DMS53 treated with DMSO at 0.1 percent for 48 hours (cell line): ENCODE results near the gene ZNF529.
"Not testable (repeated sequence)": the region's sequence is repeated elsewhere in the genome, so short reads cannot be mapped to it uniquely, and the experiment has no call there.

ENCODE experiments used
- DNase-seq: peaks from one replicate; lab custom pipeline; 2025; ENCODE audit not compliant: unreplicated experiment; lab: John Stamatoyannopoulos, UW

Gene ZNF529

GRCh38 chr19:36573020-36573894, at the start of gene ZNF529:
TSS of gene ZNF529 (minus strand) at chr19:36573292. CDS start at chr19:36572346, 946 bp downstream.
- peak; percentile 96 for DNase-seq

GRCh38 chr19:36605877-36606478, 32.9 kb upstream of the ZNF529 start:
- DNase-seq = no peak

GRCh38 chr19:36605101-36605876, 32.2 kb upstream of the ZNF529 start, which contains the start of gene ZNF382:
TSS of gene ZNF382 (plus strand) at chr19:36605313. CDS start at chr19:36609915, 4,602 bp downstream.
- DNase-seq = peak; percentile 9

- DNase-seq = peak; percentile 20
Observed at GRCh38 chr19:36604656-36605100, 31.6 kb upstream of the ZNF529 start.

GRCh38 chr19:36602681-36603080, 29.6 kb upstream of the ZNF529 start:
- DNase-seq = not testable (repeated sequence)

- no peak for DNase-seq
Observed at GRCh38 chr19:36579255-36579654, 6.2 kb upstream of the ZNF529 start.

- peak; percentile 11 for DNase-seq
Observed at GRCh38 chr19:36577271-36577996, 4.3 kb upstream of the ZNF529 start.

- DNase-seq = no peak
Observed at GRCh38 chr19:36574741-36575140, 1.6 kb upstream of the ZNF529 start.

GRCh38 chr19:36573895-36574720, 1.0 kb upstream of the ZNF529 start:
- no peak for DNase-seq

GRCh38 chr19:36572593-36573019, 486 bp downstream of the ZNF529 start:
- DNase-seq = no peak

GRCh38 chr19:36564391-36564790, 8.7 kb downstream of the ZNF529 start:
- no peak for DNase-seq

- DNase-seq = peak; percentile 22
Observed at GRCh38 chr19:36547001-36547732, 25.9 kb downstream of the ZNF529 start.

GRCh38 chr19:36528921-36529518, 44.1 kb downstream of the ZNF529 start:
- DNase-seq = no peak

- DNase-seq = peak; percentile 97
Observed at GRCh38 chr19:36528194-36528920, 44.7 kb downstream of the ZNF529 start, which contains the start of gene ZNF260. TSS of gene ZNF260 (minus strand) at chr19:36528271. CDS start at chr19:36515238, 13,033 bp downstream.

GRCh38 chr19:36527873-36528193, 45.3 kb downstream of the ZNF529 start:
- no peak for DNase-seq

- DNase-seq = no peak
Observed at GRCh38 chr19:36527341-36527740, 45.8 kb downstream of the ZNF529 start.

- no peak for DNase-seq
Observed at GRCh38 chr19:36526581-36526980, 46.5 kb downstream of the ZNF529 start.

- DNase-seq = no peak
Observed at GRCh38 chr19:36524617-36525016, 48.5 kb downstream of the ZNF529 start.
